MM.1S (cell line): Measurements from ENCODE around the gene MYF5.

Source experiments
- CTCF ChIP-seq: fragments of 300-600 bp; sonication (generic); IDR thresholded peaks from 2 replicates; pipeline ENCODE4 v1.5.1; 2016; ENCODE audit warnings: antibody characterized with exemption, low read length, mixed read lengths
- EZH2 ChIP-seq: fragments of 300-600 bp; sonication (generic); optimal IDR thresholded peaks from 2 replicates; pipeline ENCODE3; 2017; ENCODE audit warnings: low read depth, mild to moderate bottlenecking, antibody characterized with exemption, low read length, mixed read lengths

- no peak for TF ChIP-seq CTCF
- no peak for TF ChIP-seq EZH2
Measured at GRCh38 chr12:80690513-80690912, 26.2 kb upstream of the MYF5 start.
